GM21825 (cell line): Measurements from ENCODE around the gene LRP5.
"Not testable (repeated sequence)": the region's sequence is repeated elsewhere in the genome, so short reads cannot be mapped to it uniquely, and the experiment has no call there.

Experiments used
- ATAC-seq: cut with Tn5 transposase; IDR thresholded peaks from one replicate; pipeline ENCODE4 v1.9.1; 2021; ENCODE audit warnings: mild to moderate bottlenecking, moderate library complexity; ENCODE audit not compliant: unreplicated experiment

The LRP5 gene

GRCh38 chr11:68328374-68329091 lies 16.1 kb downstream of the LRP5 start:
- ATAC-seq, result no peak

DNA sequence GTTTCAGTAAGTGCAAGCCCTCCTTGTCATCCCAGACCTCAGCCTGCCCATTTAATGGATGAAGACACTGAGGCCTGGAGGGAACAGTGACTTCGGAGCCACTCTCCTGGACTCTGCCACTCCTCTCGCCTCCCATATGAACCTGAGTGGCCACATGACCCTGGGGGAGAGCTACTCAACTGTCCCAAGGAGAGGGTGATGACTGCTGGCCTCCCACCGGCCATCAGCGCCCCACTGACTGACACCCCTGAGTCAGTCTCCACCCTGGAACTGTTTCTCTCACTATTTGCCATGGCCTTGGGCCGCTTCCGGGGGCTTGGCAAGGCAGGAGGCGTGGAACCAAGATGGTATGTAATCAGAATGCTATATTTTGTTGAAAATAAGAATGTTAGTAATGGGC lies 17.1 kb downstream of the LRP5 start:
- ATAC-seq, result no peak

DNA sequence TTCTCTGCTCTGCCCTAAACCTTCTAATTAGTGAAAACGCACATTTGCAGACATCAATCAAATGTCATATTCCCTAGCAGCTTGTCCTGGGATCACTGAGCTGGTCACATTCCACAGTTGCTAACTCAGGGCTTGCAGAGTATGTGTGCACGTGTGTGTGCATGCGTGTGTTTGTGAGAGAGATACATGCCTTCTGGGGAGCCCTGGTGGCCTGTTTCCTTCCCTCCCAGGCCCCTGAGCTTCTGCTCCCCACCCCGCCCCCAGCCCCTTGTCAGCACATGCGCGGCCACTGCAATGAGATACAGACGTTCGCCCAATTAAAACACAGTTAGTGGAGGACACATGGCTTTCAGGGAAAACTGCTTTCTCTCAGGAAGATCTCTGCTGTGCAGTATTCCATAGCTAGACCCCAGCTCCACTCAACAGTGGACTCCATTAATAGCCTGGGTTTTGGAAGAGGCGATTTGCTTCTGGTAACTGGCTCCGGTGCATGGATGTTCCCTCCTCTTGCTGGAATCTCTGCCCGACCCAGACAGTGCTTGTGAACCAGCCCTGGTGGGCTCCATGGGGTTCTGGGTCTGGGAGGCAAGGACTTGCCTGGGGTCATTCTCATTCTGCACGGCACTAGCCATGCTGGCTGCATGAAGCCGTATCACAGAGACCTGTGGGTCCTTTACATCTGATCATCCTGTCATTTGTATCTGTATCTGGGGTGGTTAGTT lies 17.7 kb downstream of the LRP5 start:
- no peak for ATAC-seq

GRCh38 chr11:68330700-68331337 lies 18.4 kb downstream of the LRP5 start:
- ATAC-seq, result no peak

- no peak for ATAC-seq
These were observed 19.1 kb downstream of the LRP5 start for GRCh38 chr11:68331338-68331947.

DNA sequence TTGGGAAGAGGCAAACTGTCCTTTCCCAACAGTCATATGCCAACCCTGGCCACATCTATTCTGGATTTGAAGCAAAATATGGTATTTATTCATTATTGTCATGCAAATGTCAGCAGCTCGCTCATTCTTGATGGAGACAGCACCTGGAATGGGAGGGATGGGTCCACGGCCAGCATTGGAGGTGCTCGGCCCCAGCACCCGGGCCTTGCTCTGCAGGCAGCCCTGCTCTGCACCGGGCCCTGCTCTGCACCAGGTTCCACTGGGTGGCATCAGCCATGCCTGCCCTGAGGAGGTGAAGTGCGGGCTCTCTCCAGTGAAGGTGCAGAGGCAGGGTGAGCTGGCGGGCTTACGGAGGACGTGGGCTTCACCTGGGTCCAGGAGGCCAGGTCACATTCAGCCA lies 19.8 kb downstream of the LRP5 start:
- no peak for ATAC-seq

DNA sequence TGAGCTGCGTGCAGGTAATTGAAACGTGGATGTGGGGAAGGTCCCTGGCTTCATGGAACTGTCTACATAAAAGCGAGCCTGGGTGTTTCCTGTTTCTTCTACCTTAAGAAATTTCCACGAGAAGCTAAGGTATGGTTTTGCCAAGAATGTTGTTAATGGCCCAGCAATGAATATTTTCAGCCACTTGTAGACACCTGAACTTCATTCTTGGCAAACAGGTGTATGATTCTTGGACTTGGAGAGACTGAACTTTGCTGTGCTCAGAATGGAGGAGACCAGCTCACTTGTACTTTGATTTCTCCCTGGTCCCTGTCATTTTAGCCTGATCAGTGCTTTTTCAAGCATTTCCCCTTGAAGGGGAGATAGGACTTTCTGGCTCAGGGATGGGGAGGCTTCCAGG lies 20.8 kb downstream of the LRP5 start:
- no peak for ATAC-seq

DNA sequence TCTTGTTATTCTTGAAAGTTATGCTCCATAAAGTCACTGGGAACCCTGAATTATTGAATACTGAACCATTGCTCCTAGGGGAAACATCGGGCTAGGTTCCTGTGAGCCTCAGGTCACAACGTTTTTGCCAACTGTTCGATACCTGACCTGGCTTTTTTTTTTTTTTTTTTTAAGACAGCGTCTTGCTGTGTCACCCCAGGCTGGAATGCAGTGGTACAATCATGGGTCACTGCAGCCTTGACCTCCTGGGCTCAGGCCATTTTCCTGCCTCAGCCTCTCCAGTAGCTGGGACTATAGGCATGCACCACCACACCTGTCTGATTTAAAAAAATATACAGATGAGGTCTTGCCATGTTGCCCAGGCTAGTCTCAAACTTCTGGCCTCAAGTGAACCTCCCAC lies 22.5 kb downstream of the LRP5 start:
- ATAC-seq, result no peak

DNA sequence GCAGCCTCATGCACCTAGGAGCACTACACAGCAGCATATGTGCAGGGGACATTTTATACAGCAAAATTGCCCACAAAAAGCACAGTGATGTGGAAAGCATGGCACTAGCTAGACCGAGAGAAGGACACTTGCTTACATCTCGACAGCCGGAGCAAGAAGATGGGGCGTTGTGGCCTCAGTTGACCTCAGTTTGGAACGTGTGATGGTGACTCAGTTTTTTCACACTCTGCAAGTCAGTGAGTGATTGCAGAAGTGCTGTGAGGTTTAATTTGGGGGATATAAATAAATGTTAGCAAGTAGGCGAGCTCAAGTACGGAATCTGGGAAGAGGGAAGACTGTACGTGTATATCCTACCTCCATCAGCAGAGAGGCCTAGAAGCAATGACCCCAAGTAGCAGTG lies 23.3 kb downstream of the LRP5 start:
- ATAC-seq, result no peak

DNA sequence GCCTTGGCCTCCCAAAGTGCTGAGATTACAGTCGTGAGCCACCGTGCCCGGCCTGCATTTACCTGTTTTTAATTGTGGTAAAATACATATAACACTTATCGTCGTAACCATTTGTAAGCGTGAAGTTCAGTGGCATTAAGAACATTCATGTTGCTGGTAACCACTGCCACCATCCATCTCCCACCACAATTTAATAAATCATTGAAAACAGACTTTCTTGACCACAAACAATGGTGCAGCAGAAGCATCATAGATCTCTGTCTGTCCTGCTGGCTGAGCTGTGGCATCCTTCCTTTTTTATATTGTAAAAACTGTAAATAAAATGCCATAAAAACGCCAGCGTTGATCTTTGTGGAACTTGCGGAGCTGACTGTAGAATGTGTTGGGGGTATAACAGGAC lies 24.3 kb downstream of the LRP5 start:
- no peak for ATAC-seq

- ATAC-seq, result no peak
These were observed 25.0 kb downstream of the LRP5 start for GRCh38 chr11:68337399-68337835.

- no peak for ATAC-seq
These were observed 25.8 kb downstream of the LRP5 start for GRCh38 chr11:68338051-68338780.

- ATAC-seq, result no peak
These were observed 27.8 kb downstream of the LRP5 start for GRCh38 chr11:68340003-68340767.

DNA sequence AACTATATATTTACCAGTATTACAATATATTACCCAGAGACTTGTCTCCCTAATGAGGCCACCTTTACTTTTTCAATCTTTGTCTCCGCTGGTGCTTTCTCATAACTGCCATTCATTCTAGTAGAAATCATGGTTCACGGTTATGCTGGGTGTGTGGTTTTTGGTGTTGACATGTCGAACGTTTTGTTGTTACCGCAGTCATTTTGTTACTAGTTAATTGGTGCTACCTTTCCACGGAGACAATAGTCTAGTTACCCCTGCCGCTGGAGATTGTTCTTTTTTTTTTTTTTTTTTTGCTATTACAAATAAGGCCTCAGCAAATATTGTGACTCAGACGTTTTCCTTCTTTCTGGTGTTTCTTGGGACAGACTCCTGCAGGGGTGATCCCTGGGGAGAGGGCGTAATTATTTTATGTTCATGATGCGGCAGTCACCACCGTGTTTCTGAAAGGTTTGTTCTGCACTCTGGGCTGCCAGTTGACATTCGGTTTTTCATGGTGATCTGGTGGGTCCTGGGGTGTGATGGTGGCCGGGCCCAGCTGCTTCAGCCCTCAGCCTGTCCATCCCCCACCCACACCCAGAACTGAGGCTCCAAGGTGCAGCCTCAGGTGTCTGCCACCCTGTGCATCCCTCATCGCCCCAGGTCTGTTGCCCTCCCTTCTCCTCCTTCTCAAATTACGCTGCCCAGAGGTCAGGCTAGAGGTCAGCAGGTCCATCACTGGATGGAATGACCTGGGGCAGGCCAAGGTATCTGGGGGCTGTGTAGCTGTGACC lies 28.6 kb downstream of the LRP5 start:
- no peak for ATAC-seq

GRCh38 chr11:68341557-68342458 lies 29.4 kb downstream of the LRP5 start:
- ATAC-seq, result no peak

GRCh38 chr11:68342459-68343158 lies 30.2 kb downstream of the LRP5 start:
- ATAC-seq, result no peak

- ATAC-seq, result no peak
These were observed 31.4 kb downstream of the LRP5 start for GRCh38 chr11:68343761-68344256.

GRCh38 chr11:68344821-68345220 lies 32.4 kb downstream of the LRP5 start:
- ATAC-seq, result not testable (repeated sequence)
